ENCODE data around the gene ST7. TPM values are rescaled to one million over a fixed set of nuclear protein-coding genes. Genes with fewer than 3 reads are reported as not detected.

The ST7 gene
- total and polyA plus RNA-seq, 2 of the 13 experiments (the other 11 are each of a cell fraction or from before 2014, with no cell fraction given), result 17.3 to 23.5 TPM

DNA sequence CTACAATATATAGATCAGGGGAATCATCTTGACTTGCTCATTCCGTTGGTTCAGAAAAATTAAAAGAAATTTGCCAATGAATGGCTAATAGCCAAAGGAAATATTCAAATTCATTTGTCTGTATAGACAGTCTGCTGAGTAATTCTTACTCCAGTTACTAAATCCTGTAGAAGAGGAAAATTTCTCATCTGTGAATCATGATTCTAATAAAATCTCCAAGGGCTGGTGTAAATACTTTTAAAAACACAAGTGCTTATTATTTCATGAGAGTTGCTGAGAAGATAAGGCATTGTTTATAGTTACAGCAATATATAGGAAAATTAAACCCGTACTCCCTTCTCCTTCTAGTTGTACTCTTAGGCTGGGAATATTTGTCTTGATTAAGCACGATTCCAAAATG is 316.6 kb downstream of the ST7 start (continued):
- TF ChIP-seq, protein P1, sequence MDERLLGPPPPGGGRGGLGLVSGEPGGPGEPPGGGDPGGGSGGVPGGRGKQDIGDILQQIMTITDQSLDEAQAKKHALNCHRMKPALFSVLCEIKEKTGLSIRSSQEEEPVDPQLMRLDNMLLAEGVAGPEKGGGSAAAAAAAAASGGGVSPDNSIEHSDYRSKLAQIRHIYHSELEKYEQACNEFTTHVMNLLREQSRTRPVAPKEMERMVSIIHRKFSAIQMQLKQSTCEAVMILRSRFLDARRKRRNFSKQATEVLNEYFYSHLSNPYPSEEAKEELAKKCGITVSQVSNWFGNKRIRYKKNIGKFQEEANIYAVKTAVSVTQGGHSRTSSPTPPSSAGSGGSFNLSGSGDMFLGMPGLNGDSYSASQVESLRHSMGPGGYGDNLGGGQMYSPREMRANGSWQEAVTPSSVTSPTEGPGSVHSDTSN (CRISPR knock-in tag; IDR thresholded peaks at IDR 0.05), result no peak
- TF ChIP-seq ATF7 (IDR thresholded peaks at IDR 0.05) (no peak), ATF7 (CRISPR knock-in tag; IDR thresholded peaks at IDR 0.05) (no peak), ZNF605 (CRISPR knock-in tag; IDR thresholded peaks at IDR 0.05) (no peak), ZBTB1 (CRISPR knock-in tag; IDR thresholded peaks at IDR 0.05; ENCODE audit: borderline replicate concordance) (no peak), NRL (CRISPR knock-in tag; IDR thresholded peaks at IDR 0.05; ENCODE audit: borderline replicate concordance) (no peak)
- TF ChIP-seq, protein P2, sequence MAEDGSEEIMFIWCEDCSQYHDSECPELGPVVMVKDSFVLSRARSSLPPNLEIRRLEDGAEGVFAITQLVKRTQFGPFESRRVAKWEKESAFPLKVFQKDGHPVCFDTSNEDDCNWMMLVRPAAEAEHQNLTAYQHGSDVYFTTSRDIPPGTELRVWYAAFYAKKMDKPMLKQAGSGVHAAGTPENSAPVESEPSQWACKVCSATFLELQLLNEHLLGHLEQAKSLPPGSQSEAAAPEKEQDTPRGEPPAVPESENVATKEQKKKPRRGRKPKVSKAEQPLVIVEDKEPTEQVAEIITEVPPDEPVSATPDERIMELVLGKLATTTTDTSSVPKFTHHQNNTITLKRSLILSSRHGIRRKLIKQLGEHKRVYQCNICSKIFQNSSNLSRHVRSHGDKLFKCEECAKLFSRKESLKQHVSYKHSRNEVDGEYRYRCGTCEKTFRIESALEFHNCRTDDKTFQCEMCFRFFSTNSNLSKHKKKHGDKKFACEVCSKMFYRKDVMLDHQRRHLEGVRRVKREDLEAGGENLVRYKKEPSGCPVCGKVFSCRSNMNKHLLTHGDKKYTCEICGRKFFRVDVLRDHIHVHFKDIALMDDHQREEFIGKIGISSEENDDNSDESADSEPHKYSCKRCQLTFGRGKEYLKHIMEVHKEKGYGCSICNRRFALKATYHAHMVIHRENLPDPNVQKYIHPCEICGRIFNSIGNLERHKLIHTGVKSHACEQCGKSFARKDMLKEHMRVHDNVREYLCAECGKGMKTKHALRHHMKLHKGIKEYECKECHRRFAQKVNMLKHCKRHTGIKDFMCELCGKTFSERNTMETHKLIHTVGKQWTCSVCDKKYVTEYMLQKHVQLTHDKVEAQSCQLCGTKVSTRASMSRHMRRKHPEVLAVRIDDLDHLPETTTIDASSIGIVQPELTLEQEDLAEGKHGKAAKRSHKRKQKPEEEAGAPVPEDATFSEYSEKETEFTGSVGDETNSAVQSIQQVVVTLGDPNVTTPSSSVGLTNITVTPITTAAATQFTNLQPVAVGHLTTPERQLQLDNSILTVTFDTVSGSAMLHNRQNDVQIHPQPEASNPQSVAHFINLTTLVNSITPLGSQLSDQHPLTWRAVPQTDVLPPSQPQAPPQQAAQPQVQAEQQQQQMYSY (CRISPR knock-in tag; IDR thresholded peaks at IDR 0.05), result no peak
- TF ChIP-seq, protein P3, sequence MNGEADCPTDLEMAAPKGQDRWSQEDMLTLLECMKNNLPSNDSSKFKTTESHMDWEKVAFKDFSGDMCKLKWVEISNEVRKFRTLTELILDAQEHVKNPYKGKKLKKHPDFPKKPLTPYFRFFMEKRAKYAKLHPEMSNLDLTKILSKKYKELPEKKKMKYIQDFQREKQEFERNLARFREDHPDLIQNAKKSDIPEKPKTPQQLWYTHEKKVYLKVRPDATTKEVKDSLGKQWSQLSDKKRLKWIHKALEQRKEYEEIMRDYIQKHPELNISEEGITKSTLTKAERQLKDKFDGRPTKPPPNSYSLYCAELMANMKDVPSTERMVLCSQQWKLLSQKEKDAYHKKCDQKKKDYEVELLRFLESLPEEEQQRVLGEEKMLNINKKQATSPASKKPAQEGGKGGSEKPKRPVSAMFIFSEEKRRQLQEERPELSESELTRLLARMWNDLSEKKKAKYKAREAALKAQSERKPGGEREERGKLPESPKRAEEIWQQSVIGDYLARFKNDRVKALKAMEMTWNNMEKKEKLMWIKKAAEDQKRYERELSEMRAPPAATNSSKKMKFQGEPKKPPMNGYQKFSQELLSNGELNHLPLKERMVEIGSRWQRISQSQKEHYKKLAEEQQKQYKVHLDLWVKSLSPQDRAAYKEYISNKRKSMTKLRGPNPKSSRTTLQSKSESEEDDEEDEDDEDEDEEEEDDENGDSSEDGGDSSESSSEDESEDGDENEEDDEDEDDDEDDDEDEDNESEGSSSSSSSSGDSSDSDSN (CRISPR knock-in tag; IDR thresholded peaks at IDR 0.05), result no peak
- TF ChIP-seq, protein P4, sequence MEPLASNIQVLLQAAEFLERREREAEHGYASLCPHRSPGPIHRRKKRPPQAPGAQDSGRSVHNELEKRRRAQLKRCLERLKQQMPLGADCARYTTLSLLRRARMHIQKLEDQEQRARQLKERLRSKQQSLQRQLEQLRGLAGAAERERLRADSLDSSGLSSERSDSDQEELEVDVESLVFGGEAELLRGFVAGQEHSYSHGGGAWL (CRISPR knock-in tag; IDR thresholded peaks at IDR 0.05), result no peak
